Stimulated activated CD8-positive, alpha-beta memory T cell treated with anti-CD3 and anti-CD28 coated beads, Interleukin-7, amount 100 ng/mL, for 24 hours (primary cell): ENCODE results near the gene INSYN2B.
"Not testable (repeated sequence)": the region's sequence is repeated elsewhere in the genome, so short reads cannot be mapped to it uniquely, and the experiment has no call there.

Source experiments
- DNase-seq: peaks from one replicate; pipeline ENCODE4 v3.0.0-alpha.2; 2020; ENCODE audit warnings: low read depth

The INSYN2B gene

GRCh38 chr5:169971780-169972179, 8.5 kb downstream of the INSYN2B start:
- no peak for DNase-seq

GRCh38 chr5:169970911-169971765, 9.2 kb downstream of the INSYN2B start:
- DNase-seq, result no peak

GRCh38 chr5:169970339-169970738, 10.0 kb downstream of the INSYN2B start:
- no peak for DNase-seq

GRCh38 chr5:169964246-169964645, 16.0 kb downstream of the INSYN2B start:
- no peak for DNase-seq

GRCh38 chr5:169960659-169961058, 19.6 kb downstream of the INSYN2B start:
- no peak for DNase-seq

GRCh38 chr5:169958278-169958677, 22.0 kb downstream of the INSYN2B start:
- no peak for DNase-seq

GRCh38 chr5:169956756-169957155, 23.5 kb downstream of the INSYN2B start:
- DNase-seq, result no peak

GRCh38 chr5:169956126-169956525, 24.2 kb downstream of the INSYN2B start:
- DNase-seq, result no peak

- no peak for DNase-seq
These were observed 25.5 kb downstream of the INSYN2B start for GRCh38 chr5:169954786-169955185.

GRCh38 chr5:169953196-169953595, 27.1 kb downstream of the INSYN2B start:
- not testable (repeated sequence) for DNase-seq

GRCh38 chr5:169950333-169950732, 30.0 kb downstream of the INSYN2B start:
- no peak for DNase-seq

- DNase-seq, result no peak
These were observed 33.5 kb downstream of the INSYN2B start for GRCh38 chr5:169946743-169947295.

GRCh38 chr5:169945831-169946261, 34.4 kb downstream of the INSYN2B start:
- DNase-seq, result no peak

GRCh38 chr5:169944922-169945680, 35.2 kb downstream of the INSYN2B start:
- no peak for DNase-seq

- no peak for DNase-seq
These were observed 36.2 kb downstream of the INSYN2B start for GRCh38 chr5:169944115-169944514.

GRCh38 chr5:169943026-169943425, 37.3 kb downstream of the INSYN2B start:
- DNase-seq, result no peak

- DNase-seq, result no peak
These were observed 38.1 kb downstream of the INSYN2B start for GRCh38 chr5:169942181-169942580.

- no peak for DNase-seq
These were observed 38.8 kb downstream of the INSYN2B start for GRCh38 chr5:169941542-169941941.

- no peak for DNase-seq
These were observed 40.6 kb downstream of the INSYN2B start for GRCh38 chr5:169939731-169940130.

GRCh38 chr5:169938439-169938838, 41.9 kb downstream of the INSYN2B start:
- DNase-seq, result no peak

- no peak for DNase-seq
These were observed 44.5 kb downstream of the INSYN2B start for GRCh38 chr5:169935762-169936161.

- DNase-seq, result no peak
These were observed 45.3 kb downstream of the INSYN2B start for GRCh38 chr5:169934990-169935389.

GRCh38 chr5:169933616-169934015, 46.7 kb downstream of the INSYN2B start:
- DNase-seq, result no peak
